ENCODE measurements around the gene MOB3A. TPM values are rescaled to one million over a fixed set of nuclear protein-coding genes. Genes with fewer than 3 reads are reported as not detected.

The MOB3A gene
- total RNA-seq, 1 donor from 2014 or later: 45.5 TPM

DNA sequence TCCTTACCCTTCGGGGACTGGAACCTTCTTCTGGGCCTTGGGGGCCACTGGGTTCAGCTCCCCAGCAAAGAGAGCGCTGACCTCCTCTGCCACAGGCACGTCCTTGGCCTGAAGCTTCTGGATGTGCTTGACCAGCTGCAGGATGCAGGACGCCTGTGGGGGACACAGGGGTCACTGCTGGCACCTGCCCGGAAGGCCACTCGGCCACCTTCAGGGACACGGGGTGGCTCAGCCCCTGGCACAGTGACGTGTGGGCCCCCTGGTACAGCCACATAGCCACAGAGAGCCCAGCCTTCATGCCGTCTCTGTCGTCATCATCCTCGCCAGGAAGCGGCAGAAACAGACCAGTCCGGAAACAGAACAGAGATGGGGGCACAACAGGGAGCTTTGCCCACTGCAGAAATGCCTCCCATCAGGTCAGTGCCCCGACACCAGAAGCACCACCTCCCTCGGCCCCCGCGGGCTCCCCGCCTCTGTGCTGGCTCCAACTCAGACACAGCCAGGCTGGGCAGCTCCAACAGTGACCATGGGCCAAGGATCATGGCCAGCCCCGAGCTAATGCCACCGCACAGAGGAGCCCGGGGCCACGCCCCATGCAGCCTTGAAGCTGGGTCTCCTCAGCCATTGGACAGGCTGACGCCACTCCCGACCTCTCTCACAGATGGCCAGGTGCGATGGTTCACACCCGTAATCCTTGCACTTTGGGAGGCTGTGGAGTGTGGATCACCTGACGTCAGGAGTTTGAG, 21.3 kb upstream of the MOB3A start:
- Mint-ChIP-seq H3K36me3 (ENCODE audit: low read depth) (peaks cover 36% of the 10 kb centered on the region), H3K27me3 (ENCODE audit: low read depth) (no peaks in the 10 kb centered on the region), H3K27ac (ENCODE audit: unreplicated experiment) (no peak overlapping the region), H3K9me3 (ENCODE audit: low read depth) (no peaks in the 10 kb centered on the region), H3K4me3 (ENCODE audit: unreplicated experiment) (no peak overlapping the region), H3K4me1 (ENCODE audit: low read depth) (peaks cover 13% of the 10 kb centered on the region)
- DNase-seq (ENCODE audit: low spot score): peak; percentile 89
- TF ChIP-seq, protein P1, sequence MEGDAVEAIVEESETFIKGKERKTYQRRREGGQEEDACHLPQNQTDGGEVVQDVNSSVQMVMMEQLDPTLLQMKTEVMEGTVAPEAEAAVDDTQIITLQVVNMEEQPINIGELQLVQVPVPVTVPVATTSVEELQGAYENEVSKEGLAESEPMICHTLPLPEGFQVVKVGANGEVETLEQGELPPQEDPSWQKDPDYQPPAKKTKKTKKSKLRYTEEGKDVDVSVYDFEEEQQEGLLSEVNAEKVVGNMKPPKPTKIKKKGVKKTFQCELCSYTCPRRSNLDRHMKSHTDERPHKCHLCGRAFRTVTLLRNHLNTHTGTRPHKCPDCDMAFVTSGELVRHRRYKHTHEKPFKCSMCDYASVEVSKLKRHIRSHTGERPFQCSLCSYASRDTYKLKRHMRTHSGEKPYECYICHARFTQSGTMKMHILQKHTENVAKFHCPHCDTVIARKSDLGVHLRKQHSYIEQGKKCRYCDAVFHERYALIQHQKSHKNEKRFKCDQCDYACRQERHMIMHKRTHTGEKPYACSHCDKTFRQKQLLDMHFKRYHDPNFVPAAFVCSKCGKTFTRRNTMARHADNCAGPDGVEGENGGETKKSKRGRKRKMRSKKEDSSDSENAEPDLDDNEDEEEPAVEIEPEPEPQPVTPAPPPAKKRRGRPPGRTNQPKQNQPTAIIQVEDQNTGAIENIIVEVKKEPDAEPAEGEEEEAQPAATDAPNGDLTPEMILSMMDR (IDR thresholded peaks at IDR 0.05): no peak

DNA sequence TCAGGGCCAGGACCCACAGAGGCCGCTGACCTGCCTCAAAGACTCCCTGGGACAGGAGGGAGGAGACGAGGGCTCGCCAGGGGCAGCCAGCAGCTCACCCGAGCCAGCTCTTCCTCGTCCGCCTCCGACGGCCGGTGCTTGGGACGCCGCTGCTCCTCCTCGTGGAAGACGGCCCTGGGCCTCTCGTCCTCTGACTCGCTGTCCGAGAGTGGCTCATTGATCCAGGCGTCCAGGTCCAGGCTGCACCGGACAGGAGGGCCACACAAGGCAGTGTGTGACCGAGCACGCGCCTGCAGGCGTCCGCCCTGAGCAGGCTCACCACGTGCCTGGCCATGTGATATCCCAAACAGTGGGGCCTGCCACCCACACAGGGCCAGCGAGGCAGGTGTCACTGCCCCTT, 20.4 kb upstream of the MOB3A start:
- Mint-ChIP-seq H3K9me3 (ENCODE audit: low read depth) (no peaks in the 10 kb centered on the region), H3K27me3 (ENCODE audit: low read depth) (no peaks in the 10 kb centered on the region), H3K4me1 (ENCODE audit: low read depth) (peaks cover 16% of the 10 kb centered on the region), H3K4me3 (ENCODE audit: unreplicated experiment) (no peak overlapping the region), H3K36me3 (ENCODE audit: low read depth) (peaks cover 39% of the 10 kb centered on the region), H3K27ac (ENCODE audit: unreplicated experiment) (no peak overlapping the region)
- TF ChIP-seq, protein P1 (IDR thresholded peaks at IDR 0.05): no peak
- DNase-seq (ENCODE audit: low spot score): peak; percentile 85

DNA sequence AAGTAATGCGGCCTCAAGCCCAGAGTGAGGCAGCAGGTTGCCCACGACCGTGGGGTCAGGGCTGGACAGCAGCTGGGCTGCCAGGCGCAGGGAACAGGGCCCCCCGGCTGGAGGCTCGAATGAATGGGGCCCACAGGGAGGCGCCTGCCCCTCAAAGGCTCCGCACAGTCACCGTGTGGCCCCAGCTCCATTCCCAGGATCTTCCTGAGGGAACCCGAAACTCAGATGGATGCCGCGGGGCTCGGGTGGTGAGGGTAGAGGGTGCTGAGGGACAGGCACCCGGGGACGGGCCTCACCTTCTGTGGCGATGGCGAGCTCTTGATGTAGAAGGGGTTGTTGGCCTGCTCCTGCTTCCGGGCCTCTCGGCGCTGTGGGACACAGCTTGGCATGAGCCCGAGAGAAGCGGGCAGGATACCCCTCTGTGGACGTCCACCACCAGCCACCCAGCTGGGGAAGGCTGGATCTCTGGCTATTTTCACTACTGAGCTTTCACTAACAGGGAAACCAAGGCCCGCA, 19.8 kb upstream of the MOB3A start:
- H3K27ac Mint-ChIP-seq (ENCODE audit: unreplicated experiment): no peak overlapping the region
- H3K36me3 Mint-ChIP-seq (ENCODE audit: low read depth): peaks cover 36% of the 10 kb centered on the region
- TF ChIP-seq, protein P1 (IDR thresholded peaks at IDR 0.05): no peak
- peak; percentile 89 for DNase-seq (ENCODE audit: low spot score)
- no peak overlapping the region for H3K4me3 Mint-ChIP-seq (ENCODE audit: unreplicated experiment)
- H3K27me3 Mint-ChIP-seq (ENCODE audit: low read depth): no peaks in the 10 kb centered on the region
- peaks cover 16% of the 10 kb centered on the region for H3K4me1 Mint-ChIP-seq (ENCODE audit: low read depth)
- H3K9me3 Mint-ChIP-seq (ENCODE audit: low read depth): no peaks in the 10 kb centered on the region

DNA sequence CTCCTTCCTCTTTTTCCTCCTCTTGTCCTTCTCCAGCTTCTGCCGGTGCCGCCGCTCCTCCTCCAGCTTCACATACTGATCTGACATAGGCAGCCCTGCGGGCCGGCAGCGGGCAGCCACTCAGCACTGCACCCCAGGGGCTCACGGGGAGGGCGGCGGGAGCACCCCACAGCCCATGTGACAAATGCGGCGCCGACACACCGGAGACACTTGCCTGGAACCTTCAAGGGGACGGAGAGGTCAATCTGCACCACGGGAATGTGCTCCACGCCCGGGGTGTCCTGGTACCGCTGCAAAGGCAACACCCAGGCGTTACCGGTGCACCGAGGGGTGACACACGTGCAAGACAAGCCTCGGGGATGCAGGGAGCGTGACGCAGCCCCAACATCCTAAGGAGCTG, 19.2 kb upstream of the MOB3A start:
- peak; percentile 82 for DNase-seq (ENCODE audit: low spot score)
- Mint-ChIP-seq H3K27me3 (ENCODE audit: low read depth) (no peaks in the 10 kb centered on the region), H3K27ac (ENCODE audit: unreplicated experiment) (no peak overlapping the region), H3K4me3 (ENCODE audit: unreplicated experiment) (no peak overlapping the region), H3K4me1 (ENCODE audit: low read depth) (peaks cover 16% of the 10 kb centered on the region), H3K36me3 (ENCODE audit: low read depth) (peaks cover 36% of the 10 kb centered on the region), H3K9me3 (ENCODE audit: low read depth) (no peaks in the 10 kb centered on the region)
- TF ChIP-seq, protein P1 (IDR thresholded peaks at IDR 0.05): no peak

DNA sequence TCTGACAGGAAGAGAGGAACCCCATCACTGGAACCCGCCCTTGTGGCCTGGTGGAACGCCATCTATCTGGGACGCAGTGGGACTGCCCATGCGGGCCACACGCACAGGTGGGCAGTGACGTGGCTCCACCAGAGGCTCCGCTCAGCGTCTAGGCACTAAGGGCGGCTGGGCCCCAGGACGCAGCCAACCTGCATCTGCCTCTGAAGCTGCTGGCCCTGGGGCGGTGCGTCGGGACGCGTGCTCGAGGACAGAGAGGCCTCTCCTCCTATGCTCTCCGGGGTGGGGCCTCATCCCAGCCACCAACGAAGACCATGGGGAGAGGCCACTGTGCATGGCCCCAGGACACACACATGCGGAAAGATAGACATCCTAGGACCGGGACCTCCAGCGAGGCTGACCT, 18.7 kb upstream of the MOB3A start:
- H3K36me3 Mint-ChIP-seq (ENCODE audit: low read depth): peaks cover 36% of the 10 kb centered on the region
- TF ChIP-seq, protein P1 (IDR thresholded peaks at IDR 0.05): no peak
- no peaks in the 10 kb centered on the region for H3K9me3 Mint-ChIP-seq (ENCODE audit: low read depth)
- no peaks in the 10 kb centered on the region for H3K27me3 Mint-ChIP-seq (ENCODE audit: low read depth)
- H3K4me1 Mint-ChIP-seq (ENCODE audit: low read depth): peaks cover 16% of the 10 kb centered on the region
- no peak overlapping the region for H3K4me3 Mint-ChIP-seq (ENCODE audit: unreplicated experiment)
- no peak for DNase-seq (ENCODE audit: low spot score)
- H3K27ac Mint-ChIP-seq (ENCODE audit: unreplicated experiment): no peak overlapping the region
